ENCODE data around the gene SGIP1. TPM values are rescaled to one million over a fixed set of nuclear protein-coding genes. Genes with fewer than 3 reads are reported as not detected.

The SGIP1 gene
- not detected for total RNA-seq

- H3K27ac Mint-ChIP-seq: no peak within 1 kb of the TSS
- no peaks in the 10 kb centered on the region for H3K36me3 Mint-ChIP-seq (ENCODE audit: low read depth)
- ChIA-PET CTCF (interaction anchor here (0.9 to 1.5 kb wide), 4 partner anchors 11 to 192 kb away, joined by 3 read pairs; no protein-coding TSS in a partner anchor), POLR2A (interaction anchor here (0.6 to 0.7 kb wide), 2 partner anchors 174 to 181 kb away, joined by 3 read pairs; no protein-coding TSS in a partner anchor)
- H3K27me3 Mint-ChIP-seq: peaks cover 38% of the 10 kb centered on the region
- ATAC-seq: peak; percentile 58
- H3K4me3 Mint-ChIP-seq: peak within 1 kb of the TSS; percentile 73
- H3K4me1 Mint-ChIP-seq (ENCODE audit: low read depth): peaks cover 10% of the 10 kb centered on the region
- no peaks in the 10 kb centered on the region for H3K9me3 Mint-ChIP-seq
- intact Hi-C loops (cut with micrococcal nuclease): no loop called here
- DNase-seq: peak; percentile 15
- TF ChIP-seq CTCF (IDR thresholded peaks at IDR 0.05): no peak
Measured at GRCh38 chr1:66533804-66534740, at the start of gene SGIP1. TSS of gene SGIP1 (plus strand) at chr1:66534153. CDS start at chr1:66534359, 206 bp downstream.

GRCh38 chr1:66489151-66489550 lies 44.8 kb upstream of the SGIP1 start:
- Mint-ChIP-seq H3K36me3 (ENCODE audit: low read depth) (no peaks in the 10 kb centered on the region), H3K4me1 (ENCODE audit: low read depth) (no peaks in the 10 kb centered on the region), H3K27me3 (no peaks in the 10 kb centered on the region), H3K9me3 (no peaks in the 10 kb centered on the region), H3K4me3 (no peak overlapping the region), H3K27ac (no peak overlapping the region)
- ChIA-PET CTCF (interaction anchor here (1.0 kb wide), 1 partner anchor 15 kb away, joined by 3 read pairs; no protein-coding TSS in a partner anchor), POLR2A (no interaction called here)
- no peak for ATAC-seq
- intact Hi-C loops (cut with micrococcal nuclease): no loop called here
- no peak for TF ChIP-seq CTCF (IDR thresholded peaks at IDR 0.05)
- DNase-seq: no peak

GRCh38 chr1:66489972-66490601 lies 43.9 kb upstream of the SGIP1 start:
- TF ChIP-seq CTCF (IDR thresholded peaks at IDR 0.05): no peak
- ATAC-seq (no peak), DNase-seq (no peak)
- no peak overlapping the region for H3K27ac Mint-ChIP-seq
- intact Hi-C loops (cut with micrococcal nuclease): no loop called here
- H3K4me3 Mint-ChIP-seq: no peak overlapping the region
- ChIA-PET CTCF (interaction anchor here (2.5 kb wide), 1 partner anchor 14 kb away, joined by 22 read pairs; no protein-coding TSS in a partner anchor), POLR2A (no interaction called here)
- H3K27me3 Mint-ChIP-seq: no peaks in the 10 kb centered on the region
- H3K4me1 Mint-ChIP-seq (ENCODE audit: low read depth): no peaks in the 10 kb centered on the region
- no peaks in the 10 kb centered on the region for H3K36me3 Mint-ChIP-seq (ENCODE audit: low read depth)
- H3K9me3 Mint-ChIP-seq: no peaks in the 10 kb centered on the region

GRCh38 chr1:66490816-66491215 lies 43.1 kb upstream of the SGIP1 start:
- no peak for DNase-seq
- no peak overlapping the region for H3K27ac Mint-ChIP-seq
- TF ChIP-seq CTCF (IDR thresholded peaks at IDR 0.05): no peak
- H3K4me1 Mint-ChIP-seq (ENCODE audit: low read depth): no peaks in the 10 kb centered on the region
- intact Hi-C loops (cut with micrococcal nuclease): no loop called here
- ATAC-seq: no peak
- H3K4me3 Mint-ChIP-seq: no peak overlapping the region
- no peaks in the 10 kb centered on the region for H3K27me3 Mint-ChIP-seq
- POLR2A ChIA-PET: no interaction called here
- H3K9me3 Mint-ChIP-seq: no peaks in the 10 kb centered on the region
- CTCF ChIA-PET: interaction anchor here (1.1 to 2.5 kb wide), 2 partner anchors 13 to 249 kb away, joined by 3 to 22 read pairs; no protein-coding TSS in a partner anchor
- no peaks in the 10 kb centered on the region for H3K36me3 Mint-ChIP-seq (ENCODE audit: low read depth)

GRCh38 chr1:66492424-66492823 lies 41.5 kb upstream of the SGIP1 start:
- Mint-ChIP-seq H3K27ac (no peak overlapping the region), H3K4me1 (ENCODE audit: low read depth) (no peaks in the 10 kb centered on the region), H3K4me3 (no peak overlapping the region), H3K27me3 (no peaks in the 10 kb centered on the region), H3K36me3 (ENCODE audit: low read depth) (no peaks in the 10 kb centered on the region), H3K9me3 (no peaks in the 10 kb centered on the region)
- ChIA-PET CTCF (no interaction called here), POLR2A (no interaction called here)
- ATAC-seq (no peak), DNase-seq (no peak)
- no peak for TF ChIP-seq CTCF (IDR thresholded peaks at IDR 0.05)
- intact Hi-C loops (cut with micrococcal nuclease): no loop called here
